Adrenal gland (tissue), 5 donors: ENCODE data around the gene UBE2R2.

Experiments used
- CTCF ChIP-seq, 6 experiments: fragments of 450-650 bp in 4 of 6; fragments of 200-600 bp in 2 of 6; sonication (generic) in 1 of 6; IDR thresholded peaks; 1 replicate in 5 of 6; 2 replicates in 1 of 6; pipeline versions ENCODE4 v1.5.1 to v1.8.0; 2016 to 2021; ENCODE audit warnings: antibody characterized with exemption in 6 of 6, mild to moderate bottlenecking in 2 of 6, moderate library complexity in 1 of 6
- POLR2A ChIP-seq, 2 donors: fragments of 450-650 bp; IDR thresholded peaks; one replicate each; pipeline ENCODE4 v1.6.1; 2017; ENCODE audit warnings: antibody characterized with exemption in 2 of 2, mild to moderate bottlenecking in 2 of 2, moderate library complexity in 1 of 2
- donor health status: DM: no; HTN: no; CAD: no.

- no peak for TF ChIP-seq CTCF (IDR thresholded peaks at IDR 0.05)
- TF ChIP-seq POLR2A (IDR thresholded peaks at IDR 0.05) = no peak
These were observed 76.9 kb downstream of the UBE2R2 start for GRCh38 chr9:33893861-33894260.
